Kidney (tissue), 14 donors: Measurements from ENCODE around the gene ZKSCAN2. TPM values are rescaled to one million over a fixed set of nuclear protein-coding genes. Genes with fewer than 3 reads are reported as not detected.

ENCODE experiments used
- DNase-seq, 5 donors: peaks; one replicate each; pipeline ENCODE4 v3.0.0-alpha.2; 2013 to 2020
- FAIRE-seq: peaks from 2 replicates; lab custom pipeline; 2012; peaks lifted over from hg19 to GRCh38; lab: Jason Lieb, UNC
- H3K27ac ChIP-seq, 2 donors: one replicate each; pipeline ENCODE4 v1.7.0; 2013; ENCODE audit warnings: low read depth in 2 of 2, low read length in 2 of 2, inconsistent platforms in 1 of 2
- H3K27me3 ChIP-seq: one replicate; pipeline ENCODE4 v1.7.1; 2013; ENCODE audit warnings: low read length, inconsistent platforms; ENCODE audit not compliant: control insufficient read depth, insufficient read depth
- H3K36me3 ChIP-seq, 3 donors: one replicate each; pipeline versions ENCODE4 v1.7.0 to v1.7.1; 2013; ENCODE audit warnings: low read length in 3 of 3, control low read depth in 1 of 3, inconsistent platforms in 1 of 3; ENCODE audit not compliant: insufficient read depth in 3 of 3, control insufficient read depth in 2 of 3
- H3K4me1 ChIP-seq, 3 donors: one replicate each; pipeline versions ENCODE4 v1.7.0 to v1.7.1; 2013; ENCODE audit warnings: low read length in 3 of 3, inconsistent platforms in 1 of 3, low read depth in 1 of 3; ENCODE audit not compliant: control insufficient read depth in 2 of 3, insufficient read depth in 2 of 3
- H3K4me3 ChIP-seq, 3 donors: one replicate each; pipeline versions ENCODE4 v1.7.0 to v1.8.1; 2013; ENCODE audit warnings: low read length in 3 of 3, control low read depth in 1 of 3, inconsistent platforms in 1 of 3
- H3K9ac ChIP-seq, 3 donors: one replicate each; pipeline versions ENCODE4 v1.7.0 to v1.7.1; 2013; ENCODE audit warnings: low read length in 3 of 3, control low read depth in 1 of 3, inconsistent platforms in 1 of 3
- H3K9me3 ChIP-seq, 3 donors: one replicate each; pipeline versions ENCODE4 v1.7.0 to v1.7.1; 2013; ENCODE audit warnings: low read length in 3 of 3, control low read depth in 1 of 3, inconsistent platforms in 1 of 3; ENCODE audit not compliant: control insufficient read depth in 2 of 3, insufficient read depth in 1 of 3
- CTCF ChIP-seq: IDR thresholded peaks from 3 replicates; pipeline ENCODE4 v1.5.1; 2012; ENCODE audit warnings: mild to moderate bottlenecking, moderate library complexity, borderline replicate concordance; ENCODE audit not compliant: insufficient read depth; ENCODE audit errors: extremely low read depth
- intact Hi-C: fragments of 100-400 bp; cut with DNase I; formaldehyde crosslinking; loops from one replicate; pipeline ENCODE4 v1.11.1; 2022
- polyA plus RNA-seq: library from polyadenylated mRNA; stranded (reverse); fragments of 350-450 nt; fragmentation: Illumina TruSeq; extraction: RNeasy Lipid Tissue Mini Kit (QIAGEN cat#74804); gene quantifications from one replicate; pipeline ENCODE4 v1.2.3, GENCODE V29; 2014; ENCODE audit warnings: low read depth, low replicate concordance; ENCODE audit not compliant: insufficient read depth
- total RNA-seq: library from RNA; stranded (reverse); fragmentation: NEBNext Ultra II Directional; extraction: Animal tissue kit (Norgen Biotek cat#: 25700); gene quantifications from one replicate; pipeline ENCODE4 v1.2.1, GENCODE V29; 2021
- donor health status: control.
- donor health status: control.
- donor health status: control.
- donor health status: control.
- donor health status: control.
- donor health status: DM: yes; HTN: yes; CAD: no.
- donor health status: Normal renal cell carcinoma (clear cell type).

Gene ZKSCAN2
- total and polyA plus RNA-seq, 2 donors from 2014 or later, result 1.3 to 6.1 TPM

DNA sequence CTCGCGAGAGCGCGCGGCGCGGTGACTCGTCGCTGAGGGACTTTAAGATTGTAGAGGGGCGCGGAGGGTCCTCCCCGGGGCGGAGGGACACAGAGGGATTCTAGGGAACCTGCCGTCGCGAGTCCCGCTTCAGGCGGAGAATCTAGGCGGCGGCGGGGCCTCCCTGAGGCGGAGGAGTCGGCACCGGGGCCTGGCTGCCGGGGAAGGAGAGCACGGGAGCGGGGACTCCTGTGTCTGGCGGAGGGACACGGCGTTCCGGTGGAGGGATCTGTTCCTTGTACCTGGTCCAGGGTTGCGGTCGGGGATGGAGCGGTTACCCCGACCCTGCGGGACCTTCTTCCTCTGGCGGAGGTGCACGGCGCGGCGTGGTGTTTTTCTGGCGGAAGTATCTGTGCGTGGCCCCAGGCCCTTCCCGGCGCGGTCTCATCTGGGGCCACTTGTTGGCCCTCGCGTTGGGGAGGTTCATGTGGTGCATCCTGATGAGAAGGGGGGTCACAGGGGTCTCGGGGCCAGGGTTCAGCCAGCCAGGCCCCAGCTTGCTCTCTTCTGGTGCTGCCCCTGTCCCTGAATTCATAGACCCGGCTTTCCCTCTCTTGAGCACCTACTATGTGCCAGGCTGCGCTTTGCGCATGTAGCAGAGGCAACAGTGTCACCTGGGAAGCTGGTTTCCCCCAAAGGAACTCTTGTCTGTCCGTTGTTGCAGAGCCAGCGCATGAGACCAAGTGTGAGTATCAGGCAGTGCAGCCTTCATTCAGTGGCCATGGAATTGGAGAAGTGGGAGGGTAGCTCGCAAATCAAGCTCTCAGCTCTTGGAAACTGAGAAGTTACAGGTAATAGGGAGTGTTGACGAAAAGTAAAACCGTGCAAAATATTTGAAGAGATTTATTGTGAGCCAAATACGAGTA, 563 bp upstream of the ZKSCAN2 start:
- peaks cover 0 to 14% (median 8%) of the 10 kb centered on the region in 3 donors for H3K4me1 ChIP-seq
- H3K9ac ChIP-seq, result peak overlapping the region; percentile 61 to 81 (median 77)
- FAIRE-seq (no peak), DNase-seq (peak; percentile 94 to 96 (median 94))
- H3K27ac ChIP-seq, result peak overlapping the region; percentile 92 to 97
- no peaks in the 10 kb centered on the region for H3K27me3 ChIP-seq
- H3K36me3 ChIP-seq, result peaks cover 4 to 6% (median 5%) of the 10 kb centered on the region in 3 donors
- TF ChIP-seq CTCF, result no peak
- peak overlapping the region; percentile 76 to 92 (median 80) for H3K4me3 ChIP-seq
- intact Hi-C loops, result no loop called here
- H3K9me3 ChIP-seq, result no peaks in the 10 kb centered on the region

- no peaks in the 10 kb centered on the region for H3K27me3 ChIP-seq
- intact Hi-C loops, result no loop called here
- DNase-seq (peak in 3 of 5 donors; percentile 11 to 60 (median 40)), FAIRE-seq (no peak)
- peak overlapping the region in 2 of 3 donors; percentile 76 to 84 for H3K9ac ChIP-seq
- peak overlapping the region; percentile 72 to 92 (median 84) for H3K4me3 ChIP-seq
- no peak overlapping the region for H3K27ac ChIP-seq
- no peaks in the 10 kb centered on the region for H3K9me3 ChIP-seq
- H3K36me3 ChIP-seq, result peaks cover 4 to 13% (median 5%) of the 10 kb centered on the region in 3 donors
- TF ChIP-seq CTCF, result peak; percentile 0
- H3K4me1 ChIP-seq, result peaks cover 0 to 14% (median 8%) of the 10 kb centered on the region in 3 donors
Observed at GRCh38 chr16:25256695-25257469, 763 bp downstream of the ZKSCAN2 start.

- intact Hi-C loops, result no loop called here
Observed at GRCh38 chr16:25253322-25253721, 4.3 kb downstream of the ZKSCAN2 start.

More at GRCh38 chr16:25253322-25253721, 4.3 kb downstream of the ZKSCAN2 start:
- Histone ChIP-seq H3K4me1 (peaks cover 0 to 10% (median 8%) of the 10 kb centered on the region in 3 donors), H3K4me3 (no peak overlapping the region), H3K9me3 (no peaks in the 10 kb centered on the region), H3K27me3 (no peaks in the 10 kb centered on the region), H3K27ac (no peak overlapping the region), H3K36me3 (peaks cover 4 to 16% (median 13%) of the 10 kb centered on the region in 3 donors), H3K9ac (no peak overlapping the region)
- TF ChIP-seq CTCF, result no peak
- no peak for FAIRE-seq
- DNase-seq, result no peak
